ENCODE data around the gene FRY. TPM values are rescaled to one million over a fixed set of nuclear protein-coding genes. Genes with fewer than 3 reads are reported as not detected.

FRY gene
- total RNA-seq, 4 donors from 2014 or later: 27.4 to 50.4 (median 39.4) TPM

- Histone ChIP-seq H3K4me3 (replicated peaks in 1 of 3) (no peak overlapping the region), H3K27ac (no peak overlapping the region), H3K27me3 (no peaks in the 10 kb centered on the region), H3K4me1 (no peaks in the 10 kb centered on the region), H3K36me3 (no peaks in the 10 kb centered on the region), H3K9me3 (no peaks in the 10 kb centered on the region)
- no peak for DNase-seq
- TF ChIP-seq POLR2A (IDR thresholded peaks at IDR 0.05): no peak
- TF ChIP-seq CTCF (IDR thresholded peaks at IDR 0.05): no peak
- intact Hi-C loops (cut with DNase I): no loop called here
- WGBS, 2 donors: 95 to 97% methylated on average over 6 of the region's 6 CpGs
Measured at GRCh38 chr13:32222046-32222676, 190.6 kb downstream of the FRY start.

GRCh38 chr13:32224916-32225315 is 193.3 kb downstream of the FRY start:
- Histone ChIP-seq H3K9me3 (no peaks in the 10 kb centered on the region), H3K27me3 (no peaks in the 10 kb centered on the region), H3K36me3 (no peaks in the 10 kb centered on the region), H3K4me1 (no peaks in the 10 kb centered on the region), H3K4me3 (replicated peaks in 1 of 3) (no peak overlapping the region), H3K27ac (no peak overlapping the region)
- intact Hi-C loops (cut with DNase I): no loop called here
- TF ChIP-seq CTCF (IDR thresholded peaks at IDR 0.05): no peak
- TF ChIP-seq POLR2A (IDR thresholded peaks at IDR 0.05): no peak
- 91 to 95% methylated on average over 5 of the region's 5 CpGs for WGBS, 2 donors
- no peak for DNase-seq

GRCh38 chr13:32225481-32225931 is 193.9 kb downstream of the FRY start:
- Histone ChIP-seq H3K9me3 (no peaks in the 10 kb centered on the region), H3K4me3 (replicated peaks in 1 of 3) (no peak overlapping the region), H3K4me1 (no peaks in the 10 kb centered on the region), H3K36me3 (no peaks in the 10 kb centered on the region), H3K27ac (no peak overlapping the region), H3K27me3 (no peaks in the 10 kb centered on the region)
- DNase-seq: no peak
- WGBS, 2 donors: 25 to 32% methylated on average over 5 of the region's 5 CpGs
- no peak for TF ChIP-seq CTCF (IDR thresholded peaks at IDR 0.05)
- no peak for TF ChIP-seq POLR2A (IDR thresholded peaks at IDR 0.05)
- intact Hi-C loops (cut with DNase I): no loop called here

GRCh38 chr13:32228330-32229041 is 196.9 kb downstream of the FRY start:
- Histone ChIP-seq H3K4me1 (no peaks in the 10 kb centered on the region), H3K9me3 (no peaks in the 10 kb centered on the region), H3K27me3 (no peaks in the 10 kb centered on the region), H3K27ac (no peak overlapping the region), H3K4me3 (replicated peaks in 1 of 3) (no peak overlapping the region), H3K36me3 (no peaks in the 10 kb centered on the region)
- DNase-seq: no peak
- TF ChIP-seq CTCF (IDR thresholded peaks at IDR 0.05) (no peak), POLR2A (IDR thresholded peaks at IDR 0.05) (no peak)
- intact Hi-C loops (cut with DNase I): no loop called here
- 92 to 94% methylated on average over 5 of the region's 5 CpGs for WGBS, 2 donors

GRCh38 chr13:32229443-32229842 is 197.9 kb downstream of the FRY start:
- no peak for DNase-seq
- no peak overlapping the region for H3K4me3 ChIP-seq (replicated peaks in 1 of 3)
- H3K9me3 ChIP-seq: no peaks in the 10 kb centered on the region
- TF ChIP-seq CTCF (IDR thresholded peaks at IDR 0.05): no peak
- no peaks in the 10 kb centered on the region for H3K27me3 ChIP-seq
- intact Hi-C loops (cut with DNase I): no loop called here
- H3K36me3 ChIP-seq: no peaks in the 10 kb centered on the region
- no peak overlapping the region for H3K27ac ChIP-seq
- 47 to 48% methylated on average over 3 of the region's 3 CpGs for WGBS, 2 donors
- no peaks in the 10 kb centered on the region for H3K4me1 ChIP-seq
